ENCODE results near the gene SLC2A1. TPM values are rescaled to one million over a fixed set of nuclear protein-coding genes. Genes with fewer than 3 reads are reported as not detected.

The SLC2A1 gene
- total RNA-seq, 1 experiment from 2014 or later, result 245 TPM

GRCh38 chr1:42889264-42889663 is 69.4 kb downstream of the SLC2A1 start:
- Histone ChIP-seq H3K79me2 (ENCODE audit: low read length) (no peaks in the 10 kb centered on the region), H3K9me2 (replicated peaks; ENCODE audit: low read length) (no peaks in the 10 kb centered on the region), H2AFZ (ENCODE audit: low read length) (no peak overlapping the region), H3K4me3 (ENCODE audit: low read length) (no peak overlapping the region), H3K4me1 (ENCODE audit: insufficient read depth, low read length) (no peaks in the 10 kb centered on the region), H3K4me2 (ENCODE audit: low read length) (no peak overlapping the region), H3K36me3 (ENCODE audit: low read depth, low read length) (no peaks in the 10 kb centered on the region), H3K9me3 (ENCODE audit: low read length) (no peaks in the 10 kb centered on the region), H3F3A (ENCODE audit: low read length, unreplicated experiment) (no peaks in the 10 kb centered on the region), H3K9ac (ENCODE audit: low read length) (no peak overlapping the region), H4K20me1 (ENCODE audit: low read length) (no peaks in the 10 kb centered on the region), H3K27me3 (ENCODE audit: low read length) (no peaks in the 10 kb centered on the region), H3K27ac (ENCODE audit: low read length) (no peak overlapping the region)
- no peak for ATAC-seq
- ChIA-PET POLR2A (ENCODE audit: unreplicated experiment) (no interaction called here), CTCF (no interaction called here)
- TF ChIP-seq EZH2phosphoT487 (IDR thresholded peaks at IDR 0.05; ENCODE audit: borderline replicate concordance, low read length) (no peak), CTCF (conservative IDR thresholded peaks at IDR 0.05; ENCODE audit: low read depth, low read length) (no peak), EZH2 (IDR thresholded peaks at IDR 0.05; ENCODE audit: low read length, unreplicated experiment) (no peak)
- intact Hi-C loops (cut with micrococcal nuclease), result no loop called here
- no peak for DNase-seq
- BruUV-seq (replicated peaks), result no TSS peak

- Histone ChIP-seq H3F3A (ENCODE audit: low read length, unreplicated experiment) (no peaks in the 10 kb centered on the region), H3K9ac (ENCODE audit: low read length) (no peak overlapping the region), H3K9me3 (ENCODE audit: low read length) (no peaks in the 10 kb centered on the region), H4K20me1 (ENCODE audit: low read length) (no peaks in the 10 kb centered on the region), H3K4me2 (ENCODE audit: low read length) (no peak overlapping the region), H3K79me2 (ENCODE audit: low read length) (no peaks in the 10 kb centered on the region), H3K27me3 (ENCODE audit: low read length) (no peaks in the 10 kb centered on the region), H3K4me1 (ENCODE audit: insufficient read depth, low read length) (no peaks in the 10 kb centered on the region), H3K36me3 (ENCODE audit: low read depth, low read length) (no peaks in the 10 kb centered on the region), H3K27ac (ENCODE audit: low read length) (no peak overlapping the region), H3K4me3 (ENCODE audit: low read length) (no peak overlapping the region), H3K9me2 (replicated peaks; ENCODE audit: low read length) (no peaks in the 10 kb centered on the region), H2AFZ (ENCODE audit: low read length) (no peak overlapping the region)
- TF ChIP-seq EZH2 (IDR thresholded peaks at IDR 0.05; ENCODE audit: low read length, unreplicated experiment) (no peak), EZH2phosphoT487 (IDR thresholded peaks at IDR 0.05; ENCODE audit: borderline replicate concordance, low read length) (no peak), CTCF (conservative IDR thresholded peaks at IDR 0.05; ENCODE audit: low read depth, low read length) (no peak)
- CTCF ChIA-PET, result no interaction called here
- intact Hi-C loops (cut with micrococcal nuclease), result no loop called here
- POLR2A ChIA-PET (ENCODE audit: unreplicated experiment), result no interaction called here
- no TSS peak for BruUV-seq (replicated peaks)
- ATAC-seq (no peak), DNase-seq (no peak)
Observed at GRCh38 chr1:42888013-42888633, 70.5 kb downstream of the SLC2A1 start.

GRCh38 chr1:42887366-42887765 is 71.3 kb downstream of the SLC2A1 start:
- TF ChIP-seq CTCF (conservative IDR thresholded peaks at IDR 0.05; ENCODE audit: low read depth, low read length) (no peak), EZH2 (IDR thresholded peaks at IDR 0.05; ENCODE audit: low read length, unreplicated experiment) (no peak), EZH2phosphoT487 (IDR thresholded peaks at IDR 0.05; ENCODE audit: borderline replicate concordance, low read length) (no peak)
- H3F3A ChIP-seq (ENCODE audit: low read length, unreplicated experiment), result no peaks in the 10 kb centered on the region
- ATAC-seq, result no peak
- no peak overlapping the region for H3K4me2 ChIP-seq (ENCODE audit: low read length)
- H3K4me3 ChIP-seq (ENCODE audit: low read length), result no peak overlapping the region
- no peaks in the 10 kb centered on the region for H4K20me1 ChIP-seq (ENCODE audit: low read length)
- H3K27me3 ChIP-seq (ENCODE audit: low read length), result no peaks in the 10 kb centered on the region
- no peak overlapping the region for H2AFZ ChIP-seq (ENCODE audit: low read length)
- H3K79me2 ChIP-seq (ENCODE audit: low read length), result no peaks in the 10 kb centered on the region
- H3K36me3 ChIP-seq (ENCODE audit: low read depth, low read length), result no peaks in the 10 kb centered on the region
- no peak overlapping the region for H3K9ac ChIP-seq (ENCODE audit: low read length)
- ChIA-PET POLR2A (ENCODE audit: unreplicated experiment) (no interaction called here), CTCF (no interaction called here)
- no peak overlapping the region for H3K27ac ChIP-seq (ENCODE audit: low read length)
- DNase-seq, result no peak
- H3K9me2 ChIP-seq (replicated peaks; ENCODE audit: low read length), result no peaks in the 10 kb centered on the region
- no TSS peak for BruUV-seq (replicated peaks)
- H3K4me1 ChIP-seq (ENCODE audit: insufficient read depth, low read length), result no peaks in the 10 kb centered on the region
- H3K9me3 ChIP-seq (ENCODE audit: low read length), result no peaks in the 10 kb centered on the region
- intact Hi-C loops (cut with micrococcal nuclease), result no loop called here
